Lower lobe of right lung (tissue), 2 donors: ENCODE data around the gene SIMC1. TPM values are rescaled to one million over a fixed set of nuclear protein-coding genes. Genes with fewer than 3 reads are reported as not detected.

ENCODE experiments used
- ATAC-seq, 2 donors: fragments of 200-7000 bp; cut with Tn5 transposase; one replicate each; pipeline ENCODE4 v1.9.1; 2020 to 2022; ENCODE audit warnings: mild to moderate bottlenecking in 2 of 2, moderate library complexity in 2 of 2
- DNase-seq: peaks from one replicate; pipeline ENCODE4 v3.0.0-alpha.2; 2020
- H3K27ac ChIP-seq: fragments of 200-600 bp; one replicate; pipeline ENCODE4 v1.8.0; 2022
- H3K27me3 ChIP-seq: fragments of 200-600 bp; one replicate; pipeline ENCODE4 v1.8.0; 2022; ENCODE audit warnings: low read depth
- H3K36me3 ChIP-seq: fragments of 200-600 bp; one replicate; pipeline ENCODE4 v1.8.0; 2022; ENCODE audit warnings: mild to moderate bottlenecking
- H3K4me1 ChIP-seq: fragments of 200-600 bp; one replicate; pipeline ENCODE4 v1.8.0; 2022
- H3K4me3 ChIP-seq: fragments of 200-600 bp; one replicate; pipeline ENCODE4 v1.8.0; 2022; ENCODE audit warnings: mild to moderate bottlenecking
- H3K9me3 ChIP-seq: fragments of 200-600 bp; one replicate; pipeline ENCODE4 v1.8.0; 2022
- CTCF ChIP-seq: fragments of 200-600 bp; IDR thresholded peaks from one replicate; pipeline ENCODE4 v1.8.0; 2022; ENCODE audit warnings: antibody characterized with exemption, mild to moderate bottlenecking
- intact Hi-C: fragments of 100-400 bp; cut with DNase I; formaldehyde crosslinking; loops from one replicate; pipeline ENCODE4 v1.11.0; 2022
- total RNA-seq: library from RNA; stranded (reverse); fragmentation: NEBNext Ultra II Directional; extraction: Animal tissue kit (Norgen Biotek cat#: 25700); gene quantifications from one replicate; pipeline ENCODE4 v1.2.1, GENCODE V29; 2021
- donor health status: DM: no; HTN: yes; CAD: no; lungs with severe emphysema.

Gene SIMC1
- total RNA-seq, 1 donor from 2014 or later = 18.0 TPM

- DNase-seq (no peak), ATAC-seq (no peak)
- intact Hi-C loops = no loop called here
- Histone ChIP-seq H3K27me3 (no peaks in the 10 kb centered on the region), H3K9me3 (no peaks in the 10 kb centered on the region), H3K4me3 (no peak overlapping the region), H3K36me3 (peaks cover 53% of the 10 kb centered on the region), H3K27ac (no peak overlapping the region), H3K4me1 (peaks cover 23% of the 10 kb centered on the region)
- TF ChIP-seq CTCF = no peak
Observed at GRCh38 chr5:176386491-176386890, 148.3 kb downstream of the SIMC1 start.

GRCh38 chr5:176387384-176387925 lies 149.2 kb downstream of the SIMC1 start:
- Histone ChIP-seq H3K27me3 (no peaks in the 10 kb centered on the region), H3K36me3 (peaks cover 53% of the 10 kb centered on the region), H3K9me3 (no peaks in the 10 kb centered on the region), H3K4me1 (peaks cover 23% of the 10 kb centered on the region), H3K27ac (no peak overlapping the region), H3K4me3 (peak overlapping the region; percentile 90)
- no peak for TF ChIP-seq CTCF
- ATAC-seq (no peak), DNase-seq (no peak)
- intact Hi-C loops = no loop called here

GRCh38 chr5:176388003-176388443 lies 149.8 kb downstream of the SIMC1 start:
- peak overlapping the region; percentile 90 for H3K4me3 ChIP-seq
- no peaks in the 10 kb centered on the region for H3K27me3 ChIP-seq
- intact Hi-C loops = no loop called here
- H3K4me1 ChIP-seq = peaks cover 23% of the 10 kb centered on the region
- H3K27ac ChIP-seq = peak overlapping the region; percentile 95
- no peak for ATAC-seq
- no peak for TF ChIP-seq CTCF
- peak; percentile 57 for DNase-seq
- H3K36me3 ChIP-seq = peaks cover 52% of the 10 kb centered on the region
- H3K9me3 ChIP-seq = no peaks in the 10 kb centered on the region

GRCh38 chr5:176388444-176389134 lies 150.4 kb downstream of the SIMC1 start, which contains the start of the genes HIGD2A and NOP16:
TSS of gene HIGD2A (plus strand) at chr5:176388751. CDS start at chr5:176388820, 69 bp downstream.
TSS of gene NOP16 (minus strand) at chr5:176388598. CDS start at chr5:176388539, 59 bp downstream.
- TF ChIP-seq CTCF = no peak
- Histone ChIP-seq H3K36me3 (peaks cover 51% of the 10 kb centered on the region), H3K27me3 (no peaks in the 10 kb centered on the region), H3K27ac (peak within 1 kb of the TSS; percentile 95), H3K9me3 (no peaks in the 10 kb centered on the region), H3K4me1 (peaks cover 23% of the 10 kb centered on the region), H3K4me3 (peak within 1 kb of the TSS; percentile 90)
- intact Hi-C loops = no loop called here
- DNase-seq (peak; percentile 100), ATAC-seq (peak; percentile 97 to 98)

- intact Hi-C loops = no loop called here
- Histone ChIP-seq H3K4me1 (peaks cover 23% of the 10 kb centered on the region), H3K36me3 (peaks cover 47% of the 10 kb centered on the region), H3K4me3 (peak overlapping the region; percentile 90), H3K27me3 (no peaks in the 10 kb centered on the region), H3K27ac (peak overlapping the region; percentile 95), H3K9me3 (no peaks in the 10 kb centered on the region)
- DNase-seq = no peak
- no peak for TF ChIP-seq CTCF
- ATAC-seq = peak; percentile 44 to 53
Observed at GRCh38 chr5:176389135-176390123, 151.2 kb downstream of the SIMC1 start.
